ENCODE measurements around the gene RANBP3L. TPM values are rescaled to one million over a fixed set of nuclear protein-coding genes. Genes with fewer than 3 reads are reported as not detected.
"Not testable (repeated sequence)": the region's sequence is repeated elsewhere in the genome, so short reads cannot be mapped to it uniquely, and the experiment has no call there.

Gene RANBP3L
- total RNA-seq, 1 donor = not detected

- DNase-seq (ENCODE audit: low read depth in 2 of 3, low spot score in 2 of 3) = no peak
Observed at GRCh38 chr5:36209664-36210063, 92.0 kb downstream of the RANBP3L start.

DNA sequence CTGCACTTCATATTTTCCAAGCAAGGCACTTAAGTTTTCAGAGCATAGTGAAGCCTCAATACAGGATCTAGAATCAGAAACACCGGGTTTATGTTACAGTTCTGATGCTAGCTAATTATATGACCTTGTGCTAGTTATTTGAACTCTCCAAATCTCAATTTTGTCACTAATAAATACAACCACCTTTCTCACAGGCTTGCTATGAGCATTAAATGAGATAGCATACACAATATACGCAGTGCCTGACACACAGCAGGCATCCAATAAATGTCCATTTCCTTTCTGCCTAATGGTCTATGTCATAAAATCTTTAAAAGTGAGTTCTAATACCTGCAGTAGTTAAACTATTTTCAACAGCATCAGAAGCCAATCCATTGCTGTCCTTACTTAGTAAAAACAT is 92.9 kb downstream of the RANBP3L start:
- DNase-seq (ENCODE audit: low read depth in 2 of 3, low spot score in 2 of 3) = no peak

DNA sequence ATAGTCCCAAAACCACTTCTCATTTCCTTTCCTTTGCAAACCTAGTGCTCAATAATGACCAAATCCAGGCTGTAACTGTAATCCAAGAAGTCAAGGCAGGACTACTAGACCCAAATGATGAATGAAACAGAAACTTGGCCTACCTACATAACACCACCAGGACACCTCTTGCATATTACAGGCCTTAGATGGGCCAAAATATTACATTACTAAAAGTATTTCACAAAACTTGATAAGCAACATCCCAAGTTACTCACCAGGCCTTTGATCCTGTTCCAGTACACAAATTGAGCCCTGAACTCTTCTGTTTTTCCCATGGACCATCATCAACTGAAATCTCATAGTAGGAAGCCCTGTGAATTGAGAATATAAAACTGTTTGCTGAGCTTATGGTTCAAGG is 94.8 kb downstream of the RANBP3L start:
- DNase-seq (ENCODE audit: low read depth in 2 of 3, low spot score in 2 of 3) = no peak

- DNase-seq (ENCODE audit: low read depth in 2 of 3, low spot score in 2 of 3) = no peak
Observed at GRCh38 chr5:36205329-36205728, 96.4 kb downstream of the RANBP3L start.

- no peak for DNase-seq (ENCODE audit: low read depth in 2 of 3, low spot score in 2 of 3)
Observed at GRCh38 chr5:36202521-36202961, 99.2 kb downstream of the RANBP3L start.

DNA sequence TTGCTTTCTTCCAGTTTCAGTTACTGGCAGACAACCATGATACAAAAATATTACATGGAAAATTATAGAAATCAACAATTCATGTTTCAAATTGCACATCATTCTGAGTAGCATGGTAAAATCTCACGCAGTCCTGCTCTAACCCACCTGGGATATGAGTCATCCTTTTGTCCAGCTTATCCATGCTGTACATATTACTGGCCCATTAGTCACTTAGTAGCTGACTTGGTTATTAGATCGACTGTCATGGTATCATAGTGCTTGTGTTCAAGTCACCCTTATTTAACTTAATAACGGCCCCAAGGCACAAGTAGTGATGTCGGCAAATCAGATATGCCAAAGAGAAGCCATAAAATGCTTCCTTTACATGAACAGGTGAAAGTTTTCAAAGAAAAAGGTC is 101.2 kb downstream of the RANBP3L start:
- no peak for DNase-seq (ENCODE audit: low read depth in 2 of 3, low spot score in 2 of 3)

DNA sequence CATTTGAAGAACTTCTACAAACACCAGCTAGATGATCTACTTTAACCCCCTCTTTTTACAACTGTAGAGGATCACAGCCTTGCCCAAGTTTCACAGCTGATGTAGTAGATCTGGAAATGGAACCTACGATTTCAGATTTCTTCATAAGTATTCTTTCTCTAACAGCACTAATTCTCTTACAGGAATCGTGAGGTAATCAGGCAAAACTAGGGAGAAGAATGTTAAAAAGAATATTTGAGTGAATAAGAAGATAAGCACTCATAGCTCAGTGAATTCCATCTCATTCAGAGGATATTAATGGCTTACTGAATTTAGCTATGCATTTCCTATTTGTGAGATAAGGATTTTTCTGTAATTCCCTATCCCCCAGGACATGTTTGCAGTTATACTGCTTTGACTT is 102.1 kb downstream of the RANBP3L start:
- no peak for DNase-seq (ENCODE audit: low read depth in 2 of 3, low spot score in 2 of 3)

DNA sequence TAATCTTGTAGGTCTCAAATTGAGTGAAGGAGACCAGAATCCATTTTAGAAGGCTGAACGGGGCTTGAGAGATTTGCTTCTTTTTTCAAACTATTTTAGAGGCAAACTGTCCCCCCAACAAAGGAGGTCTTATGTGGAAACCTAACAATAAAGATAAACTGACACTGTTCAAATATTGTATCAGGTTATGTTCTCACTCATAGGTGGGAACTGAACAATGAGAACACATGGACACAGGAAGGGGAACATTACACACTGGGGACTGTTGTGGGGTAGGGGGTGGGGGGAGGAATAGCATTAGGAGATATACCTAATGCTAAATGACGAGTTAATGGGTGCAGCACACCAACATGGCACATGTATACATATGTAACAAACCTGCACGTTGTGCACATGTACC is 102.9 kb downstream of the RANBP3L start:
- not testable (repeated sequence) for DNase-seq (ENCODE audit: low read depth in 2 of 3, low spot score in 2 of 3)

Other genes starting within 250 kb of the RANBP3L start
- gene UGT3A2, start 235.0 kb downstream of the RANBP3L start, total RNA-seq = 0.54 TPM
- 3.8 TPM for gene LMBRD2, start 150.0 kb downstream of the RANBP3L start, total RNA-seq
- 29.1 TPM for gene SKP2, start 149.8 kb downstream of the RANBP3L start, total RNA-seq
- 13.2 TPM for gene NADK2, start 60.0 kb downstream of the RANBP3L start, total RNA-seq